ENCODE measurements around the gene ARHGAP25.

- no peak for TF ChIP-seq POLR2A (IDR thresholded peaks at IDR 0.05; ENCODE audit: low read length)
- no peak for TF ChIP-seq GATA1 (IDR thresholded peaks at IDR 0.05; ENCODE audit: low read depth, low read length)
Measured at GRCh38 chr2:68715353-68716041, 19.1 kb upstream of the ARHGAP25 start.

Measured in erythroblast (primary cell).